Measurements from ENCODE around the gene LEFTY2. TPM values are rescaled to one million over a fixed set of nuclear protein-coding genes. Genes with fewer than 3 reads are reported as not detected.

Gene LEFTY2
- polyA plus RNA-seq, 1 donor from 2014 or later, result not detected

- no peaks in the 10 kb centered on the region for H3K9me3 ChIP-seq (ENCODE audit: low read length)
- no peaks in the 10 kb centered on the region for H3F3A ChIP-seq (ENCODE audit: insufficient read depth, low read length, poor library complexity, severe bottlenecking)
- H3K27ac ChIP-seq (ENCODE audit: low read length), result no peak overlapping the region
- no peaks in the 10 kb centered on the region for H3K27me3 ChIP-seq (ENCODE audit: insufficient read depth, low read depth, low read length)
- no peak overlapping the region for H2AFZ ChIP-seq (ENCODE audit: low read depth, low read length)
- H3K4me2 ChIP-seq (ENCODE audit: low read length), result no peak overlapping the region
- H3K9ac ChIP-seq (ENCODE audit: low read length), result no peak overlapping the region
- no peaks in the 10 kb centered on the region for H3K9me2 ChIP-seq (ENCODE audit: insufficient read depth, low read length)
- no peaks in the 10 kb centered on the region for H4K20me1 ChIP-seq (ENCODE audit: insufficient read depth)
- no peak overlapping the region for H3K4me3 ChIP-seq (ENCODE audit: low read length)
- TF ChIP-seq RAD21 (conservative IDR thresholded peaks at IDR 0.05) (no peak), EP300 (conservative IDR thresholded peaks at IDR 0.05; ENCODE audit: poor library complexity, severe bottlenecking) (no peak), CTCF (IDR thresholded peaks at IDR 0.05; ENCODE audit: poor library complexity, severe bottlenecking) (no peak), MXI1 (conservative IDR thresholded peaks at IDR 0.05; ENCODE audit: poor library complexity, severe bottlenecking) (no peak), TAF1 (IDR thresholded peaks at IDR 0.05; ENCODE audit: low read depth) (no peak), POLR2AphosphoS5 (IDR thresholded peaks at IDR 0.05) (no peak), EZH2 (IDR thresholded peaks at IDR 0.05; ENCODE audit: borderline replicate concordance, insufficient read depth, low read length, poor library complexity, severe bottlenecking) (no peak), SMC3 (conservative IDR thresholded peaks at IDR 0.05; ENCODE audit: poor library complexity) (no peak)
- TF ChIP-seq, protein P1, sequence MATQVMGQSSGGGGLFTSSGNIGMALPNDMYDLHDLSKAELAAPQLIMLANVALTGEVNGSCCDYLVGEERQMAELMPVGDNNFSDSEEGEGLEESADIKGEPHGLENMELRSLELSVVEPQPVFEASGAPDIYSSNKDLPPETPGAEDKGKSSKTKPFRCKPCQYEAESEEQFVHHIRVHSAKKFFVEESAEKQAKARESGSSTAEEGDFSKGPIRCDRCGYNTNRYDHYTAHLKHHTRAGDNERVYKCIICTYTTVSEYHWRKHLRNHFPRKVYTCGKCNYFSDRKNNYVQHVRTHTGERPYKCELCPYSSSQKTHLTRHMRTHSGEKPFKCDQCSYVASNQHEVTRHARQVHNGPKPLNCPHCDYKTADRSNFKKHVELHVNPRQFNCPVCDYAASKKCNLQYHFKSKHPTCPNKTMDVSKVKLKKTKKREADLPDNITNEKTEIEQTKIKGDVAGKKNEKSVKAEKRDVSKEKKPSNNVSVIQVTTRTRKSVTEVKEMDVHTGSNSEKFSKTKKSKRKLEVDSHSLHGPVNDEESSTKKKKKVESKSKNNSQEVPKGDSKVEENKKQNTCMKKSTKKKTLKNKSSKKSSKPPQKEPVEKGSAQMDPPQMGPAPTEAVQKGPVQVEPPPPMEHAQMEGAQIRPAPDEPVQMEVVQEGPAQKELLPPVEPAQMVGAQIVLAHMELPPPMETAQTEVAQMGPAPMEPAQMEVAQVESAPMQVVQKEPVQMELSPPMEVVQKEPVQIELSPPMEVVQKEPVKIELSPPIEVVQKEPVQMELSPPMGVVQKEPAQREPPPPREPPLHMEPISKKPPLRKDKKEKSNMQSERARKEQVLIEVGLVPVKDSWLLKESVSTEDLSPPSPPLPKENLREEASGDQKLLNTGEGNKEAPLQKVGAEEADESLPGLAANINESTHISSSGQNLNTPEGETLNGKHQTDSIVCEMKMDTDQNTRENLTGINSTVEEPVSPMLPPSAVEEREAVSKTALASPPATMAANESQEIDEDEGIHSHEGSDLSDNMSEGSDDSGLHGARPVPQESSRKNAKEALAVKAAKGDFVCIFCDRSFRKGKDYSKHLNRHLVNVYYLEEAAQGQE (IDR thresholded peaks at IDR 0.05; ENCODE audit: borderline replicate concordance), result no peak
- no peaks in the 10 kb centered on the region for H3K36me3 ChIP-seq (ENCODE audit: insufficient read depth, low read length)
- H3K79me2 ChIP-seq (replicated peaks; ENCODE audit: insufficient read depth, low read length), result no peaks in the 10 kb centered on the region
Observed at GRCh38 chr1:225954753-225955152, 13.7 kb upstream of the LEFTY2 start.

DNA sequence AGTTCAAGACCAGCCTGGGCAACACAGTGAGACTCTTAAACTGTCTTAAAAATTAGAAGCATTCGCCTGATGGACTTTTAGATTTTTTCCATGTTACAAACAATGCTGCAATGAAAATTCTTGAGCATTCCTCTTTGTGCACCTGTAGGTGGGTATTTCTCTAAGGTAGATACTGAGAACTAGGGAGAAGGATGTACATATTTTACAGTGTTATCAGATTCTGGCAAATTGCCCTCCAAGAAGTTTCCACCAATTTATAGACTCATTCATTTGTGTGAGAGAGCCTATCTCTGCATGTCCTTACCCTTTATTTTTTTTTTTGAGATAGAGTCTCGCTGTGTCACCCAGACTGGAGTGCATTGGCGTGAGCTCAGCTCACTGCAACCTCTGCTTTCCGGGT, 12.3 kb upstream of the LEFTY2 start:
- no peaks in the 10 kb centered on the region for H3K9me2 ChIP-seq (ENCODE audit: insufficient read depth, low read length)
- no peak overlapping the region for H3K4me2 ChIP-seq (ENCODE audit: low read length)

More for the DNA sequence above, 12.3 kb upstream of the LEFTY2 start:
- no peak overlapping the region for H3K27ac ChIP-seq (ENCODE audit: low read length)
- no peak overlapping the region for H3K4me3 ChIP-seq (ENCODE audit: low read length)
- H3K27me3 ChIP-seq (ENCODE audit: insufficient read depth, low read depth, low read length), result no peaks in the 10 kb centered on the region
- H3K36me3 ChIP-seq (ENCODE audit: insufficient read depth, low read length), result no peaks in the 10 kb centered on the region
- no peaks in the 10 kb centered on the region for H3F3A ChIP-seq (ENCODE audit: insufficient read depth, low read length, poor library complexity, severe bottlenecking)
- H4K20me1 ChIP-seq (ENCODE audit: insufficient read depth), result no peaks in the 10 kb centered on the region
- no peaks in the 10 kb centered on the region for H3K79me2 ChIP-seq (replicated peaks; ENCODE audit: insufficient read depth, low read length)
- H3K9ac ChIP-seq (ENCODE audit: low read length), result no peak overlapping the region
- no peak overlapping the region for H2AFZ ChIP-seq (ENCODE audit: low read depth, low read length)
- TF ChIP-seq EZH2 (IDR thresholded peaks at IDR 0.05; ENCODE audit: borderline replicate concordance, insufficient read depth, low read length, poor library complexity, severe bottlenecking), result no peak
- no peak for TF ChIP-seq SMC3 (conservative IDR thresholded peaks at IDR 0.05; ENCODE audit: poor library complexity)
- TF ChIP-seq TAF1 (IDR thresholded peaks at IDR 0.05; ENCODE audit: low read depth), result no peak
- TF ChIP-seq MXI1 (conservative IDR thresholded peaks at IDR 0.05; ENCODE audit: poor library complexity, severe bottlenecking), result no peak
- no peak for TF ChIP-seq POLR2AphosphoS5 (IDR thresholded peaks at IDR 0.05)
- TF ChIP-seq CTCF (IDR thresholded peaks at IDR 0.05; ENCODE audit: poor library complexity, severe bottlenecking), result no peak
- TF ChIP-seq RAD21 (conservative IDR thresholded peaks at IDR 0.05), result no peak
- no peak for TF ChIP-seq EP300 (conservative IDR thresholded peaks at IDR 0.05; ENCODE audit: poor library complexity, severe bottlenecking)
- TF ChIP-seq, protein P1 (IDR thresholded peaks at IDR 0.05; ENCODE audit: borderline replicate concordance), result no peak
- no peaks in the 10 kb centered on the region for H3K9me3 ChIP-seq (ENCODE audit: low read length)

All from neural cell (in vitro differentiated cells).